Kidney (tissue), 14 donors: ENCODE measurements around the gene PGAM4. TPM values are rescaled to one million over a fixed set of nuclear protein-coding genes. Genes with fewer than 3 reads are reported as not detected.

Experiments used
- DNase-seq, 5 donors: peaks; one replicate each; pipeline ENCODE4 v3.0.0-alpha.2; 2013 to 2020
- FAIRE-seq: peaks from 2 replicates; lab custom pipeline; 2012; peaks lifted over from hg19 to GRCh38; lab: Jason Lieb, UNC
- H3K27ac ChIP-seq, 2 donors: one replicate each; pipeline ENCODE4 v1.7.0; 2013; ENCODE audit warnings: low read depth in 2 of 2, low read length in 2 of 2, inconsistent platforms in 1 of 2
- H3K27me3 ChIP-seq: one replicate; pipeline ENCODE4 v1.7.1; 2013; ENCODE audit warnings: low read length, inconsistent platforms; ENCODE audit not compliant: control insufficient read depth, insufficient read depth
- H3K36me3 ChIP-seq, 3 donors: one replicate each; pipeline versions ENCODE4 v1.7.0 to v1.7.1; 2013; ENCODE audit warnings: low read length in 3 of 3, control low read depth in 1 of 3, inconsistent platforms in 1 of 3; ENCODE audit not compliant: insufficient read depth in 3 of 3, control insufficient read depth in 2 of 3
- H3K4me1 ChIP-seq, 3 donors: one replicate each; pipeline versions ENCODE4 v1.7.0 to v1.7.1; 2013; ENCODE audit warnings: low read length in 3 of 3, inconsistent platforms in 1 of 3, low read depth in 1 of 3; ENCODE audit not compliant: control insufficient read depth in 2 of 3, insufficient read depth in 2 of 3
- H3K4me3 ChIP-seq, 3 donors: one replicate each; pipeline versions ENCODE4 v1.7.0 to v1.8.1; 2013; ENCODE audit warnings: low read length in 3 of 3, control low read depth in 1 of 3, inconsistent platforms in 1 of 3
- H3K9ac ChIP-seq, 3 donors: one replicate each; pipeline versions ENCODE4 v1.7.0 to v1.7.1; 2013; ENCODE audit warnings: low read length in 3 of 3, control low read depth in 1 of 3, inconsistent platforms in 1 of 3
- H3K9me3 ChIP-seq, 3 donors: one replicate each; pipeline versions ENCODE4 v1.7.0 to v1.7.1; 2013; ENCODE audit warnings: low read length in 3 of 3, control low read depth in 1 of 3, inconsistent platforms in 1 of 3; ENCODE audit not compliant: control insufficient read depth in 2 of 3, insufficient read depth in 1 of 3
- CTCF ChIP-seq: IDR thresholded peaks from 3 replicates; pipeline ENCODE4 v1.5.1; 2012; ENCODE audit warnings: mild to moderate bottlenecking, moderate library complexity, borderline replicate concordance; ENCODE audit not compliant: insufficient read depth; ENCODE audit errors: extremely low read depth
- intact Hi-C: fragments of 100-400 bp; cut with DNase I; formaldehyde crosslinking; loops from one replicate; pipeline ENCODE4 v1.11.1; 2022
- polyA plus RNA-seq: library from polyadenylated mRNA; stranded (reverse); fragments of 350-450 nt; fragmentation: Illumina TruSeq; extraction: RNeasy Lipid Tissue Mini Kit (QIAGEN cat#74804); gene quantifications from one replicate; pipeline ENCODE4 v1.2.3, GENCODE V29; 2014; ENCODE audit warnings: low read depth, low replicate concordance; ENCODE audit not compliant: insufficient read depth
- total RNA-seq: library from RNA; stranded (reverse); fragmentation: NEBNext Ultra II Directional; extraction: Animal tissue kit (Norgen Biotek cat#: 25700); gene quantifications from one replicate; pipeline ENCODE4 v1.2.1, GENCODE V29; 2021
- donor health status: control.
- donor health status: control.
- donor health status: control.
- donor health status: control.
- donor health status: control.
- donor health status: DM: yes; HTN: yes; CAD: no.
- donor health status: Normal renal cell carcinoma (clear cell type).

PGAM4 gene
- total and polyA plus RNA-seq, 2 donors from 2014 or later: not detected

DNA sequence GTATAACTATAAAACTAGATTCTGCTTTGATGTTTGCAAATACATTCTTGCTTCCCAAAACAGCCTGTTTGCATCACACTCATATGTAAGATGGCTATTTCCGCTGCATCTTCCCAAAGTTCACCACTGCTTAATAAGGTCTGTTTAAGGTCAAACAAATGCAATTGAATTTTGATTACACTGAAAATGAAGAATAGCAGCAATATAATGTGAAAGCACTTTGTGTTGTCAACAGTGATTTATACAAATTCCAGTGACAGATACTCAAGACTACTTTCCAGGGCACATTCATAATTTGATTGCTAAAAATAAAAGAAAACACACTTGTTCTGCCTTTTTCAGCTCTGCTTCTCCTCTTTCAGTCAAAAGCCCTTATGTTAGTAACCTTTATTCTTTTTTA is 8.1 kb upstream of the PGAM4 start:
- DNase-seq: peak in 2 of 5 donors; percentile 3 to 29
- no peak overlapping the region for H3K4me3 ChIP-seq
- intact Hi-C loops: no loop called here
- no peak overlapping the region for H3K9ac ChIP-seq
- H3K9me3 ChIP-seq: no peaks in the 10 kb centered on the region
- no peak for TF ChIP-seq CTCF
- no peaks in the 10 kb centered on the region for H3K27me3 ChIP-seq
- H3K36me3 ChIP-seq: no peaks in the 10 kb centered on the region
- no peak overlapping the region for H3K27ac ChIP-seq
- no peak for FAIRE-seq
- H3K4me1 ChIP-seq: no peaks in the 10 kb centered on the region

GRCh38 chrX:77977095-77977494 is 7.7 kb upstream of the PGAM4 start:
- Histone ChIP-seq H3K9ac (no peak overlapping the region), H3K4me1 (no peaks in the 10 kb centered on the region), H3K27me3 (no peaks in the 10 kb centered on the region), H3K4me3 (no peak overlapping the region), H3K27ac (no peak overlapping the region), H3K36me3 (no peaks in the 10 kb centered on the region), H3K9me3 (no peaks in the 10 kb centered on the region)
- intact Hi-C loops: no loop called here
- FAIRE-seq: no peak
- DNase-seq: no peak
- TF ChIP-seq CTCF: no peak

- Histone ChIP-seq H3K27me3 (no peaks in the 10 kb centered on the region), H3K4me3 (no peak overlapping the region), H3K27ac (no peak overlapping the region), H3K9me3 (no peaks in the 10 kb centered on the region), H3K9ac (no peak overlapping the region), H3K36me3 (no peaks in the 10 kb centered on the region), H3K4me1 (no peaks in the 10 kb centered on the region)
- FAIRE-seq (no peak), DNase-seq (no peak)
- intact Hi-C loops: no loop called here
- TF ChIP-seq CTCF: no peak
Measured at GRCh38 chrX:77975755-77976154, 6.3 kb upstream of the PGAM4 start.

DNA sequence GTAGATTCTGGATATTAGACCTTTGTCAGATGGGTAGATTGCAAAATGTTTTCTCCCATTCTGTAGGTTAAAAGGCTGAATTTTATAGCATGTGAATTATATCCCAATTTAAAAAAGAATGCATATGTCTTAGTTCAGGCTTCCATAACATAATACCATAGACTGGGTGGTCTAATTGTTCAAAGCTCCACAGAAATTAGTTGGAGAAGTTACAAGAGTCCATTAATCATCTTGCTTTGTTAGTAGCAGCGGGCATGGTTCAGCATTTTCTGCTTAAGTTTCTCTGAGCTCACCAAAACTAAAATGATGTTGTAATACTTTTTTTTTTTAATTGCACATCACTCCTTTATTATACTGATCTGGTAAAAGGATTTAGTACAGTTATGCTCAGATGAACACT is 1.8 kb downstream of the PGAM4 start:
- no peaks in the 10 kb centered on the region for H3K9me3 ChIP-seq
- no peak for FAIRE-seq
- H3K4me1 ChIP-seq: no peaks in the 10 kb centered on the region
- intact Hi-C loops: no loop called here
- no peaks in the 10 kb centered on the region for H3K27me3 ChIP-seq
- no peak for TF ChIP-seq CTCF
- H3K4me3 ChIP-seq: no peak overlapping the region
- no peak overlapping the region for H3K9ac ChIP-seq
- peak in 2 of 5 donors; percentile 29 to 60 for DNase-seq
- H3K27ac ChIP-seq: no peak overlapping the region
- H3K36me3 ChIP-seq: no peaks in the 10 kb centered on the region
